HG03558 (cell line): Measurements from ENCODE around the gene SS18.

Experiments
- ATAC-seq: cut with Tn5 transposase; IDR thresholded peaks from one replicate; pipeline ENCODE4 v1.9.1; 2021; ENCODE audit warnings: moderate number of reproducible peaks; ENCODE audit not compliant: unreplicated experiment; ENCODE audit errors: extremely low read depth

SS18 gene

DNA sequence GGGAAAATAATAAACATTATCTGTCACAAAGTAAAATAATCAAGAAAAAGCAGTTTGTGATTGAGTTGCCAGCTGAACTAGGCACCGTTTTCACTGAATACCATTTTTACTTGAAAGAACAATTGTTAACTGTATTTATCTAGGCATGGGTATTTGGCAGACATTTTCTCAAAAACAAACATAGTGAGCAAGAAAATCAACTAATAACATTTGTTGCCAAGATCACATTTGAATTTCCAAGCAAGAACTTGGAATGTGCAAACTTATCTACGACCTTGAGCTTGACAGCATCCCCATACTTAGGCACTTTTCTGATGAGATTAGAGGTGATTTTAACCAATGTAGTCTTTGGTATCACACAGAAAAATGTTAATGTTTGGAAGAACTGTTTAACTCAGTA, 16.7 kb downstream of the SS18 start:
- ATAC-seq, result no peak

DNA sequence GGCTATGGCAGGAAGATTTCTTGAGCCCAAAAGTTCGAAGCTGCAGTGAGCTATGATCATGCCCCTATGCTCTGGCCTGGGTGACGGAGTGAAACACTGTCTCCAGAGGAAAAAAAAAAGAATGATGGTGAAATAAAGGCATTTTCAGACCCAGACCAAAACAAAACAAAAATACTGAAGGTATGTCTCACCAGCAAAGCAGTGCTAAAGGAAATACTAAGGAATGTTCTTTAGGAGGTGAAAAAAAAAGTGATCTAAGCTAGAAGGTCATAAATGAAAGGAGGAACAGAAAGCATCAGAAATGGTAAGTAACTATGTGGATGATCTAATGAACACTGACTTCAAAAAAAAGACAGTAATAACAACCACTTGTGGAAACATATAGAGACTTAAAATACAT, 18.7 kb downstream of the SS18 start:
- no peak for ATAC-seq

DNA sequence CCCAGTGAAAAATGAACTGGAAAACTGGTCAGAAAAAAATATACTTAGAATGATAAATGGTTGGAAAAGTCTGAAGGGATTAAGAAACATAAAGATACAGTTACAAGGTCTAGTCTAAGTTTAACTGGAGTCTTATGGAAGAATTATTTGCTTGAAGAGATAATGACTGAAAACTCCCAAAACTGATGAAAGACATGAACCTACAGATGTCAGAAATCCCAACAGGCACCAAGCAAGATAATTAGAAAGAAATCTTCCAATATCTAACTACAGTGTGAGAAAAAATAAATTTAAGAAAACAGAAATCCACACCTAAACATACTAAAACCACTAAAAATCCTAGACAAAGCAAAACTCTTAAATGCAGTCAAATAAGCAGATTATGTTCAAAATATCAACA, 19.4 kb downstream of the SS18 start:
- no peak for ATAC-seq

DNA sequence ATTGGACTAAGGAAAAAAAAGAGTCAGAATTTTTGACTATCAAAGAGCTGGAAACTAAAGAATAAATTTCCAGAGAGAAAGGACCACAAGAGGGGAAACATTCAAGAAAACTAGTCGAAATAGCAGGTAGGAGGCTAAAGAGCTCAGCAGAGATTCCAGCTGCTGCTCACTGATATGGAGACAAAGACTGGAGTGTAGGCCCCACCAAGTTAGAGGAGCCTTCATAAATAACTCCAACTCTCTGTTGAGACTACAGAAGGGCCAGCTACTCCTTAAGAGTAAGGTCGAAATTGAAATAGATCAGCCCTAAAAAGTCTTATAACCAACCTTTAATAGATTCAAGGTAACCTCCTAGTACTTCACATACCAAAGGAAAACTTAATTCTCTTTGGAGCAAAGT, 31.1 kb downstream of the SS18 start:
- ATAC-seq, result no peak

DNA sequence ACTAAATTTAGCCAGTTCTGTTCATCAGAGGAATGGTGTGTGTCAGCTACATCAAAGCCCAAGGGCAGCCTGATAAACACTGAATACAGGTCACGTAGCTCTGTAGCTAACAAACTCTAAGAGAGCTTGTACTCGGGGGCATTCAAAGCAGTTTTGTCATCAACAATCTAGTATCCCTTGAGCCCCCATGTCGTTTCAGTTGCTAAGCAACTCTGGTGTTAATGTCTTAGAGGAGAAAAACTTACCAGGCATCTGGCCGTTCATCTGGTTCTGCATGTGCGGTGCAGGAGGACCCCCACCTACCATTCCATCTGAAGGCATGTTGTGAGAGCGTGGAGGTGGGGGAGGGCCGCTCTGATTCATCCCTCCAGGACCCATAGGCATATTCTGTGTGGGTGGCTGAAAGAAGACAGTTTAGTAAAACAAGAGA, 33.1 kb downstream of the SS18 start:
- no peak for ATAC-seq

DNA sequence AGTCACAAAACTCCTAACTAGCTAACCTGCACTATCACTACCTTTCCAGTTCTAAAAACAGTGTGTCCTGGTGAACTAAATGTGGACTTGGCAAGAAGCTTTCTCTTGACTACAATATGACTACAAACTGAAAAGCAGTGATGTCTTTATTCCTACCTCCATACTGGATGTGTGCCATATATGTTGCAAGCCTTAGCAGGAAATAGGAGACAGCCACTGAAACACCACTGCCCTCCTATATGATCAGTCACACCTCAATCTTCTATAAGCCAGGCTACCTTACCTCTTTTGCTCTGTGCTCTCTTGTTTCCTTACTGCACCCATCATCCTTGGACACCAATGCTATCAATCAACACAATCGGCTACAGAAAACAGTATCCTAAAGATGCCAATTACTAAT, 34.1 kb downstream of the SS18 start:
- no peak for ATAC-seq

DNA sequence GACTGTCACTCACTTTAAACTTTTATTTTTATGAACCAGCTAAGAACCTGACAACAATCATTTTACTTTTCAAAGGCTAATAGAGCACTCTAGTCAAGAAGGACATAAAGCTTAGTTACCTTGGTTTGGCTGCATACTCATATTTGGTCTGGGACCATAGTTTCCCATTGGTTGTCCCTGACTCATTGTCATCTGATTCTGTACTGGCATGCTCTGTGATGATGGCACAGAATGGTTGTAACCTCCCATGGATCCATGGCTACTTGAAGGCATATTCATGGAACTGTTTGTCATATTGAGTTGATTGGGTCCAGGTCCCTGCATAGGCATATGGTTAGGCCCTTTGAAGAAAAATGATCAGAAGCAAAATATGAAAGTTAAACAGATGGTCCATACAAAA, 37.9 kb downstream of the SS18 start:
- no peak for ATAC-seq

DNA sequence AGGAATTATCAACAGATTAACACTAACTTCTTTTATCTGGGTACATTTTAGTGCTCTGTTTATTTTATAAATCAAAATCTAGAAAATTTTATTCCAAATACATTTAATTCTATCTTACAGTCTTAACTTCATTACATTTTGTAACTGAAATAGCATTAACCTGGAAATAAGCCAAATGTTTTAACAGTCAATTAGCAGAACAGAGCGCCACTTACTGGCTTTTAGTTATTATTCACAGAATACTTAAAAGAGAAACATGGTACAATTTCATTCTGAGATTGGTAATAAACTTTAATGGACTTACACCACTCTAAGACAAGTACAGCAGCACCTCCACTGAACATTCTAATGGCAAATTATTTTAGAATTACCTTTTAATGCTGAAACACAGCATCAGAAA, 38.6 kb downstream of the SS18 start:
- no peak for ATAC-seq

DNA sequence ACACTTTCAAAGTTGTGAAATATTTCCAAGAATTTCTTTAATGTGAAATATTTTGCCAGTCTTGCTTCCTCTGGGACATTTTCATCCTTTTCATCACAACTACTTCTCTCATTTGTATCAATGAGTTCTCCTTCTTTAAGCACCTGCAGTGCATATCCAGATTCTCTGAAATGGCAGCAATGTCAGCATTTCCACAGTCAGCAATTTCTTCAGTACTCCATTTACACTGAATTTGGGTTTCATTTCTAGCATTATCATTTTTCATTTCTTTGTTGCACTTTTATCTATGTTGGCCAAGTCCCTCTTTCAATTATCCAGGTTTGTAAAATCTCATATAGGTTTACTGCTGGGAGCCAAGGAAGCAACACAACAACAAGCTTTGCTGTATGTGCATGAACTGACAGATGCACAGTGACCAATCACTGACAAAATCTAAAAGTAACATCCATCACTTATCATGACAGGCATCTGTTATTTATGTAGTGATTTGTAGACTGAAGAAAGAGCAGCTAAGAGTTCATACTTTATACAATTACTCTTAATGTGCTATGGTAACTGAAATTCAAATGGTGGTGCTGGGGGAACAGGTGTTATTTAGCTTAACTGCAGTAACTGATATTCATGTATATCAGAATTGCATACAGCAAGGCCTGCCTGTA, 43.9 kb downstream of the SS18 start:
- ATAC-seq, result no peak

DNA sequence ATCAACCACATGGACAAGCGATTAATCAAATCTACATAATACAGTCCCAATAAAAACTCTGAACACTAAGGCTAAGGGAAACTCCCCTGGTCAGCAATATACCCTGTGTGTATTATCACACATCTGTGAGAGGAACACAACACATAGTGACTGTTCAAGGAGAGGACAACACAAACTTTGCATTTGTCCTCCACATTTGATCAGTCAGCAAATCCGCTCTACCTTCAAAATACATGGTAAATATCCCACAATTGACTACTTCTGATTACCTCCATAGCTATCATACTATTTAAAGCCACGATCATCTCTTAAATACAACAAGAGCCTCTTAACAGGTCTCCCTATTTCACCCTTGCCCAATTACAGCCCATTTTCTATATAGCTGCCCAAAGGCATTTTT, 45.6 kb downstream of the SS18 start:
- no peak for ATAC-seq

DNA sequence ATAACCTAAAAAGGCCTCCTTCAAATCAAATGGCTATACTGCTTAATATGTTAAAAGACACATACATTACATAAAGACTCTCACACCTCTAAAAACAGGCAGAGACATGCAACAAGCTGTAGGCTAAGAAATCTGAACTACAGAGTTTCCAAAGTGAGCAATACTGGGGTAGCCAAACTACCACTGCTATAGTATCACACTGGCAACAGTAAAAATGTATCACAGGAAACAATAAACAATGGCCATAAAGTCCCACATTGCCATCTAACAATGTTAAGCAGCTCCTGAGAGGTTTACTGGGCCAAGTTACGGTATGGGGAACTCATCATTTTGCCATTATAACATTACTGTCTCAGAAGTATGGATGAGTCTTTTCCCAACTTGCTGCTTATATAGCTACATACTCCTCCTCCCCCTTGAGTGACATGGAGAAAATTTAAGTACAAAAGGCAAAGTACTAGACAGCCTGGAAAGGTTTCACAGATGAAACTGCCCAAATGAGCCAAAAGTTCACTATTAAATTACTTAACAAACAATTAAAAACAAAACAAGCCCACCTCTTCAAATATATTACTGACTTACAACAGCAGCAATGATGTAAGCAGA, 50.3 kb downstream of the SS18 start:
- ATAC-seq, result no peak

DNA sequence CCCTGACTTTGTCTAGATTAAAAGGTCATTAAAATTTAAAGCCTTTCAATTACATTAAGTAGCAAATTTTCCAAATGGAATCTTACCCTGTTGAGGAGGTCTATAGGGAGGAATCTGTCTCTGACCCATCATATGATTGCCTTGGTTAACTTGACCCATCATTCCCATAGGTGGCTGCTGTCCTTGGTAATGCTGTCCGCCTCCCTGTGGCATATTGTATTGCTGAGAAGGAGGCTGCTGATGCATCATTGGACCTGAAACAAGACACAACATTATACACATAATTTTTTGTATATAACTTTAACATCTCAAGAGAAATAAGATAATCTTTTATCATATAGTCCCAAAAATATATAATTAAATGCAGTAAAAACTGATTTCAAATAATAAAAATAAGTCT, 51.2 kb downstream of the SS18 start:
- ATAC-seq, result no peak

DNA sequence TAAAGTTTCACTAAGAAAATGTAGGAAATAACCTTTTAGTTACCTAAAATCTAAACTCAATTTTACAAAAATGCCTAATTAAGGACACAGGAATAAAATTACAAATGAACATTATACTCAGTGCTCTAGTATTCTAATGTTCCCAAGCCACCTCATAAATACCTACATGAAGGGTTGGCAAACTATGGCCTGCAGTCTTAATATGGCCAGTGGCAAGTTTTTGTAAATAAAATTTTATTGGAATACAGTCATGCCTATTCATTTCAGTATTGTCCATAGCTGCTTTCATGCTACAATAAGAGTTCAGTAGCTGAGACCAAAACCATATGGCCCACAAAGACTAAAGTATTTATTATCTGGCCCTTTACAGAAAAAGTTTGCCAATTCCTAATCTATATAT, 53.8 kb downstream of the SS18 start:
- ATAC-seq, result no peak

DNA sequence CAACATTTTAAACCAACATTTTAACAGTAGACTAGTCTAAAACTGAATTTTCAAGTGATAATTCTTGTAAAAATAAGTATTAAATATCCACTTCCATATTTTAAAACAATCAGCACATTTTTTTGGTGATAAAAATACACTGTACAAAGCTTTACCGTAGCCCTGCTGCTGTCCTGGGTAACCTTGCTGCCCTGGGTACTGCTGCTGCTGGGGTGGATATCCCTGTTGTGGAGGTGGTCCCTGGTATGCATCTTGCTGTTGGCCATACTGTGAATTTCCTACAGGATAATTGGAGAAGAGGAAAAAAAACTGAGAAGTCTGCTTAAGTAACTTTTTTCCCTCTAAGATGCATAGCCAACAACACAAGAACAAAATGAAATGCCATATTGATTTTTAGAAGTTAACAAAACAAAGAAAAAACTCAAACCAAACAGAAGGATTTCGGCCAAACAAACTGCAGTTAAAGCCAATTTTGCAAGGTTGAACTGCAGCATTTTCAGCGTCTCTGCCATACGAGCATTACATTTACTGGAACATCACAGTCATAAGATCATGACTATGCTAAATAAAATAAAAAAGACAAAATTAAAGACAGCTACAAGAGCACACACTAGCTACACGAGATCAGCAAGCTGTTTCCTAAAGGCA, 55.4 kb downstream of the SS18 start:
- no peak for ATAC-seq

DNA sequence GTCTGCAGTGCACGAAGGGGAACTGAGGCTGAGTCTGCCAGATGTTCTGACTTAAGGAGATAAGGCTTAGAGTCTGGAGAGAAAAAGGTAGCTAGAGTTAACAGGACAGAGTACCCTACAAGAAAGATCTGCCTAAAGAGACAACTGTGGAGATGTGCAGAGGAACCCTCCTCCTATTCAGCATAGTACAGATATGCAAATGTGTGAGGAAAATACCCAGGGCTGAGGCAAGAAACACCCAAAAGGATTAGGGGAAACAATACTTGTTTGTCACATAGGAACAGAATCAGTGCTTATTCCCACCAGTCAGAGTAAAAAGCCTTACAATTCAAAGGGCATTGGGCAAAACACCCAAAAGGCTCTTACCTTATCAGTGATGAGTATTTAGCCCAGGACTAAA, 67.8 kb downstream of the SS18 start:
- ATAC-seq, result no peak

DNA sequence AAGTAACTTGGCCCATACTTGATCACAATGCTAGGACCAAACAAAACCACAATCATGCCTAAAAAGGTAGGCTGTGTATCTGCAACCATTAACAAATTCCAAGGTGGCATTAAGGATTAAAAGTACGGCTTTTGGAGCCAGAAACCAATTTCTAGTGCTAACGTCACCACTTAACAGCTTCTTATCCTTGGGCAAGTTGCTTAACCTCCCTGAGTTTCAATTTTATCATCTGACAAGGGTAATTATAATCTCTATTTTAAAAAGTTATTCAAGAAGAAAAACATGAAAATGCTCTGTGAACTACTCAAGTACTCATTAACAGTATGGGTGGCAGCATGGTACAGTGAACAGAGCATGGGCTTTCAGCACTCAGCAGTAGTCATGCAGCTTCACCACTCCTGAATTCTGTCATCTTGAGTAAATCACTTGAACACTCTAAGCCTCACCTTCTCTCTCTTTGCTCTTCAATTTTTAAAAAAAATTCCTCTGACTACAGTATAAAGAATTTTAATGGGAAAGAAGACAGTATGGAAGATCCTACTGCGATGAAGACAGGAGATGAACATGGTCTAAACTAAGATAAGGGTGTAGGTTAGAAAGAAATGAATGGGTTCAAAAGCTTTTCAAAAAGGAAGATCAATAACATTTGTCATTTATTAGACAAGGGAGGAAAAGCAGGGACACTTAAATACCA, 69.2 kb downstream of the SS18 start:
- no peak for ATAC-seq

DNA sequence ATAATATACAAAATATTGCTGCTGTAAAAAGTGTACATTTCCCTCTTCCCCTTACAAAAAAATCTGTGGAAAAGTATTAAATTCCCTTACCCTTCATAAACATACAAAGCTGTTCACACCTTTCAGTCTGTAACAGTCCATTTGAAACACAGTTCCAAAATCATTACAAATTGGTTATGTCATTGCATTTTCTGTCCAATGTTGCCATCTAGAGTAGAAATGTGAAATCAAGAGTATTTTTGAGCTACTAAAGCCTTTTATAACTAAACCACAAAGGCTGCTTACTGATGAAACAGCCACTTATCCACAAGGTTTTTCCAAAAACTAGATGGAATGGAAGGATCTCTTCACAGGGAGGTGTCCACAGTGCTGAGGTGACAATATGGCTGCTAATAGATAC, 72.5 kb downstream of the SS18 start:
- no peak for ATAC-seq

DNA sequence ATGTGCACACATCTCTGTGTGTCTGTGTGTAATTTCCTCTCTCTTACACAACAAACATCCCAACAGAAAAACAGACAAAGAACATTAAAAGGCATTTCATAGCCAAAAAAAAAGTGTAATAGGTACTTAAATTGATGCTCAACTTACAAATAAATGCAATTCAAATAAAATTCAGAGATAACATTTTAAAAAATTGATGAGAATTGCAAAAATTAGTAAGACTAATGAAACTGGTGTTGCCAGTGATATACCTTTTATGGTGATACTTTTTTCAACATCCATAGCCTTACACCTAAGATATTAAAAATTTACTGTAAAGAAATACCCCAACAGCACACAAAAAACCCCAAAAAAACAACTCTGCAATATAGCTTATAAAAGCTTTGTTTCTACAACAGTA, 76.0 kb downstream of the SS18 start:
- ATAC-seq, result no peak

DNA sequence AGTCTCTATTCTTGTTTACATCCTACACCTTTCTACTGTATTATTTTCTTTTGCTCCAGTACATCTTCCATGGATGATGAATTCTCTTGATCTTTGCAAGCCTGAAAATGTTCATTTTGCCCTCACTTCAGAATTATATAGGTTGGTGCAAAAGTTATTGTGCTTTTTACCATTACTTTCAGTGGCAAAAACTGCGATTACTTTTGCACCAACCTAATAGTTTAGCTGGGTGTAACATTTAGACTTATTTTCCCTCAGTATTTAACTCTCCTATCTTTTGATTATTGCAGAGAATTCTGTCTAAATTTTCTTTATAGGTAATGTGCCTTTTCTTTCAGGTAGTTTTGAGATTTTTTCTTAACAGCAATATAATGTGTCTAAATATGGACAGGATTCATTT, 81.8 kb downstream of the SS18 start:
- no peak for ATAC-seq

DNA sequence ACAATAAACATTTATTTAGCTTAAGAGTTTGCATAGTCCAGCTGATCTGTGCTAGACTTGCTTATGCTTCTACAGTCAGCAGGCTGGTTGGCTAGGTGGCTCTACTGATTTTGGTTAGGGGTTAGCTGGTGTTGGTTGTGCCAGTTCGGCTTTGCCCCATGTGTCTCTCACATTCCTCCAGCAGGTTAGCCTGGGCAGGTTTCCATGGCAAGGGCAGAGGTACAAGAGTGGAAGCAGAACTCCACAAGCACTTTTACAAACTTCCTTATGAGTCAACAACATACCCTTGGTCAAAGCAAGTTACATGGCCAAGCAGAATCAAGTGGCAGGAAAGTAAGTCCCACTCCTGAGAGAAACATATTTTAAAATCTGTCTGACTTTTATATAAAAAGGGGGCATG, 82.3 kb downstream of the SS18 start:
- no peak for ATAC-seq

DNA sequence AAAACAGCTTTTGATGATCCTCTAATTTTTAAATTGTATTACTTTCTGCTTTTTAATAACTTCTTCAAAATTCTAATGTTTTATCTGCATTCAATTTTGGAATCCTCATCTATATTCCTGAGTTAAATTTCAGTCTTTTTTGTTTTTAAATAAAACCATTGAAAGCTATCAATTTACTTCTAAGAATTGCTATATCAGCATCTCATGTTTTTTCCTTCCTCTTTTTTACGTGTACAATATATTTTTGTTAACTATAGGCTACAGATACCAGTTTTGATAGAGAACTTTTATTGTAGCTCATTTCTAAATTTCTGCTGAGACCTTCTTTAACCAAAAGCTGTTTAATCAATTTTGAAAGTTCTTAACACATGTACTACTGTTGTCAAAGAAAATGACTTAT, 84.5 kb downstream of the SS18 start:
- no peak for ATAC-seq
